GM12891 (cell line): ENCODE results near the gene ZNF688.

Experiments
- POLR2A ChIP-seq: IDR thresholded peaks from 2 replicates; pipeline ENCODE4 v1.6.1; 2011; ENCODE audit warnings: low read depth, low read length, control low read depth
- POLR2AphosphoS5 ChIP-seq: IDR thresholded peaks from 2 replicates; pipeline ENCODE4 v1.6.1; 2011; ENCODE audit warnings: low read depth, low read length, control low read depth

GRCh38 chr16:30606004-30606403 lies 34.5 kb upstream of the ZNF688 start:
- TF ChIP-seq POLR2A: no peak
- no peak for TF ChIP-seq POLR2AphosphoS5
